HK-2 (cell line): ENCODE data around the gene USO1.
"Not testable (repeated sequence)": the region's sequence is repeated elsewhere in the genome, so short reads cannot be mapped to it uniquely, and the experiment has no call there.

ENCODE experiments used
- DNase-seq: peaks from one replicate; pipeline ENCODE4 v3.0.0-alpha.2; 2018; ENCODE audit not compliant: unreplicated experiment

USO1 gene

DNA sequence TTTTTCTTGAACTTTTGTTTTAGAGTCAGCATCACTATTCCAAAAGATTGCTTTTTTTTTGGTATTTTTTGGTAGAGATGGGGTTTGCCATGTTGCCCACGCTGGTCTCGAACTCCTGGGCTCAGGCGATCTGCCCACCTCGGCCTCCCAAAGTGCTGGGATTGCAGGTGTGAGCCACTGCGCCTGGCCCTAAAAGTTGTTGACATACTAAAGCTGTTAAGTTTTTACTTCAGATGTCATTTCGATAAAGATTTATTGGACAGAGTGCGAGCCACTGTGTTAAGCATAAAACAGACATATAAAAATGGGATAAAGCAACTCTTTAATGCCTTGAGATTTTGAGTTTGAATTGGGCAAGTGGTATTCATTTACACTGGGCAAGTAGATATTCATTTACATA is 28.3 kb downstream of the USO1 start:
- no peak for DNase-seq

DNA sequence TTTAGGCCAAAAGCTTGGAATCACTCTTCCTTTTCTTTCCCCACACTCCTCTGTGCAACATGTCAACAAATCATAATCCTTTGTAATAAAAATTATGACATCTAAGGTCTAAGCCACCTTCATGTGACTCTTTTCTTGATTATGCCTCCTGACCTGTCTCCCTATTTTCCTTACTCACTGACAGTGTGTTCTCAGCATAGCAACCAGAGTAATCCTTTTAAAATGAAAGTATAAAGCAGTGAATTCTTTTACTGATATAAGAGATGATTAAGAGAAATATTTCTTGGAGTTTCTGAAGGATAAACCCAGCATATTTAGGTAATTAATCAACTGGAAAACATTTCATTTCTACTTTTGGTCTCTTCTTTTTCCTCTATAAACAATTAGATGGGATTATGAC is 44.7 kb downstream of the USO1 start:
- no peak for DNase-seq

DNA sequence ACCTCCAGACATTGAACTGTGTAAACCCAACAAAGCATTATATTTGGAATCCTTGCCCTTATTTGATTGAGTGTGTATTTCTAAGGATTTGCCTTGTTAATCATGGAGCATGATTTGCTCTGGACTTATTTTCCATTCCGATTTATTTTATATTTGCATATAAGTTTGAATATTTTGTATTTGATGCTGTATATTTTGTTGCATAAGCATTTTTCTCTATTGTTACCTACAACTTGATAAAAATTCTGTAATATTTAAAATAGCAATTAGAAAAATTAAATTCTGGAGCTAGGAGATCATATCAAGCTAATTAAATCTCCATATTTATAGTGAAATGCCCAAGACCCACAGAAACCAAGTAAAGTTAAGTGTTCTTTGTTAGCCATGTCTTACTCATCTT is 47.2 kb downstream of the USO1 start:
- no peak for DNase-seq

DNA sequence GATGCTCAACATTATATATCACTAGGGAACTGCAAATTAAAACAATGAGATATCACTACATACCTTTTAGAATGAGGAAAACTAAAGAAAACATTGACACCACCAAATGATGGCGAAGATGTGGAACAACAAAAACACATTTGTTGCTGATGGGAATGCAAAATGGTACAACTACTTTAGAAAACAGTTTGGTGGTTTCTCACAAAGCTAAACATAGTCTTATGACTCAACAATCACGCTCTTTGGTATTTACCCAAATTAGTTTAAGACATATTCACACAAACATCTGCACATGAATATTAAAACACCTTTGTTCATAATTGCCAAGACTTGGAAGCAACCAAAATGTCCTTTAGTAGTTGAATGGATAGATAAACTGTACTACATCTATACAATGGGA is 53.2 kb downstream of the USO1 start:
- no peak for DNase-seq

DNA sequence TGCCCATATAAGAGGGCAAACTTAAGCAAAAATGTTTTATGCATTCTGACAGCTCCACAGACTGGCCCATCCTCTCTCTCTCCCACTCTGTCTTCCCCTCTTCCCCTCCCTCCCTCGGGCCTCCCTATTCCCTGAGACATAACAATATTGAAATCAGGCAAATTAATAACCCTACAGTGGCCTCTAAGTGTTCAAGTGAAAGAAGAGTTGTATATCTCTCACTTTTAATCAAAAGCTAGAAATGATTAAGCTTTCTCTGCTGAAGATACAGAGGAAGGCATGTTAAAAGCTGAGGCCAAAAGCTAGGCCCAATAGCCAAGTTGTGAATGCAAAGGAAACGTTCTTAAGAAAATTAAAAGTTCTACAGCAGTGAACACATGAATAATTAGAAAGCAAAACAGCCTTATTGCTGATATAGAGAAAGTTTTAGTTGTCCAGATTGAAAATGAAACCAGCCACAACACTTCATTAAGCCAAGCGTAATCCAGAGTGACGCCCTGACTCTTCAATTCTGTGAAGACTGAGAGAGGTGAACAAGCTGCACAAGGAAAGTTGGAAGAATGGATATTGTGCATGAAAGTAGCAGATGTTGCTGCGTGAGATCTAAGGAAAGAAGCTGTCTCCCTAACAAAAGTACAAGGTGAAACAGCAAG is 54.9 kb downstream of the USO1 start:
- no peak for DNase-seq

DNA sequence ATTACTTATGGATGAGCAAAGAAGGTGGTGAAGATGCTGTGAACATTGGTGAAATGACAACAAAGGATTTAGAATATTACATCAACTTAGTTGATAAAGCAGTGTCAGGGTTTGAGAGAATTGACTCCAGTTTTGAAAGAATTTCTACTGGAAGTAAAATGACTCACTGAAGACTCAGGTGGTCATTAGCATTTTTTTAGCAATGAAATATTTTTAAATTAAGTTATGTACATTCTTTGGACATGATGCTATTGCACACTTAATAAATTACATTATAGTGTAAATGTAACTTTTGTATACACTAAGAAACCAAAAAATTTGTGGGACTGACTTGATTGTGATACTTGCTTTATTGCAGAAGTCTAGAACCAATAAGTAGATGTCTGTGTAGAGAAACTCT is 56.9 kb downstream of the USO1 start:
- DNase-seq = no peak

DNA sequence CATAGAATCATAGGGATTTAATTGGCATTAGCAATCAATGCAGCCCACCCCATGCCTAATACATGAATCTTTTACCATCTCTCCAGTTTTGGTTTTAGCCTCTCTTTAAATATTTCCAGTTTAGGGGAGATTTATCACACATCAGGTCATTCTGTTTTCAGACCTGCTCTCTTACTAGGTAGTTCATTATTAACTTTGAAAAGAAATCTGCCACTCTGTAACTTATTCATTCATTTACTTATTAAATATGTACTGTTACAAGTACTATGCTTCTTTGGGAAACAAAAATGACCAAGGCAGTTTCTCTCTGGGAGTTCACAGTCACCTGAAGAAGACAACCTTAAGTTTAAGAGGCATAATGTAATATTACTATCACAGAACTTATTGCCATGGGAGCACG is 62.1 kb downstream of the USO1 start:
- DNase-seq = no peak

DNA sequence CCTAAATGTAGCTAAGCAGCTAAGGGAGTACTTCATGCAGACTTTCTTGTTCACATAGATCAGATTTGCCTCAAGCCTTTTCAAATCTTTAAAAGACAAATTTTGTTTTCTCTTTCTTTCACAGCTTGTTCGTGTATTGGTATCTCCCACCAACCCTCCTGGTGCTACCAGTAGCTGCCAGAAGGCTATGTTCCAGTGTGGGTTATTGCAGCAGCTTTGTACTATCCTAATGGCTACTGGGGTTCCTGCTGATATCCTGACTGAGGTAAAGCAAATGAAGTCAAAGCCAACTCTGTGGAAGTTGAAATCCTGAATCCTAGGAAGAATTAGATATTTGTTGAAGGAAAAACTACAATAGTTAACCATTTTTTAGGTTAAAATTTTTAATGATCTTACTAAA is 62.6 kb downstream of the USO1 start:
- DNase-seq = no peak

DNA sequence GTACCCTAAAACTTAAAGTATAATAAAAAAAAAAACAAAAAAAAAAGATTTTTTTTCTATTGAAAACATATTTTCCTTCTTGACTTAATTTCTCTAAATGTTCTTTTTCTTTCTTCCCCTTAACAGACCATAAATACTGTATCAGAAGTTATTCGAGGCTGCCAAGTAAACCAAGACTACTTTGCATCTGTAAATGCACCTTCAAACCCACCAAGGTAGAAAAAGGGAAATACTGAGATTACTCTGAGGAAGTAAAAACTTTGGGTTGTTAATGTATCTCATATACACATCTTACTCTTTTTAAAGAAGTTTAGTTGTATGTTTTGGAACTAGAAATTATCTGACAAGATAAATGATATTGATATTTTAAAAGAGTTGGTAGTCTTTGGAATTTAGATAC is 65.6 kb downstream of the USO1 start:
- no peak for DNase-seq

DNA sequence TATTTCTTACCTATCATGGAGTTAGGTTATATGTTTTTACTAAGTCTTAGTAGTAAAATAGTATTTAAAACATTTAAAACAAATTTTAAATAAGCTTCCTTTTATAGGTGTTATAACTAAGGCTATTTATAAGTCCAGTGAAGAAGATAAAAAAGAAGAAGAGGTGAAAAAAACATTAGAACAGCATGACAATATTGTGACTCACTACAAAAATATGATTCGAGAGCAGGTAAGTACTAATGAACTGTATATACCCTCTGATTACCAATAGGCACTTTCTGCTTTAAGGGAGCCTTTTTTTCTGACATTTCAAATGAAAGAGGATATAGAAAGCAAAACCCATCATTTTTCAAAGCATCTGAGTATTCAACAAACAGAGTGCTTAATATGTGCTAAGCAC is 76.6 kb downstream of the USO1 start:
- DNase-seq = no peak

DNA sequence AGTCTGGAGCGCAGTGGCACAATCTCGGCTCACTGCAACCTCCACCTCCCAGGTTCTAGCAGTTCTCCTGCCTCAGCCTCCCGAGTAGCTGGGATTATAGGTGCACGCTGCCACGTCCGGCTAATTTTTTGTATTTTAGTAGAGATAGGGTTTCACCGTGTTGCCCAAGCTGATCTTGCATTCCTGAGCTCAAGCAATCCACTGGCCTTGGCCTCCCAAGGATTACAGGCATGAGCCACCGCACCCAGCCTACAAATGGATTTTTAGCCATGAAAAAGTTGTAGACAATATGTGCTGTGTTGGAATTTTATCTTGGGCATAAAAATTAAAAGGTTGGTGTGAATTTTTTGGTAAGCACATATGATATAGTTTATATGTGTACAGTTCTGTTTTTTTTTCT is 81.7 kb downstream of the USO1 start:
- not testable (repeated sequence) for DNase-seq

DNA sequence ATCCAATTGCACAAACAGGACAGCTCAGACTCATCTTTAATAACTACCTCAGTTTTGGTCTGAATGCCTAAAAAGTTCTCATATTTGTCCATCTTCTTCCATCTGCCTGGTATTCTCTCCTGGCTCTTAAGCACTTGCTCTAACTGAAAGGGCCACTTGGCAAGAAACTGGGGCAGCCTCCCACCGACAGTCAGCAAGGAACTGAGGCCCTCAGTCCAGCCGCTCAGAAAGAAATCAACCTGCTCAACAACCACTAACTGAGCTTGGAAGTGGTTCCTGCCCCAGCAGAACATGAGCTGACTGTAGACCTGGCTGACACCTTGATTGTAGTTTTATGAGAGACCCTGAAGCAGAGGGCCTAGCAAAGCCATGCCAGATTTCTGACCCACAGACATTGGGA is 93.5 kb downstream of the USO1 start:
- DNase-seq = no peak

DNA sequence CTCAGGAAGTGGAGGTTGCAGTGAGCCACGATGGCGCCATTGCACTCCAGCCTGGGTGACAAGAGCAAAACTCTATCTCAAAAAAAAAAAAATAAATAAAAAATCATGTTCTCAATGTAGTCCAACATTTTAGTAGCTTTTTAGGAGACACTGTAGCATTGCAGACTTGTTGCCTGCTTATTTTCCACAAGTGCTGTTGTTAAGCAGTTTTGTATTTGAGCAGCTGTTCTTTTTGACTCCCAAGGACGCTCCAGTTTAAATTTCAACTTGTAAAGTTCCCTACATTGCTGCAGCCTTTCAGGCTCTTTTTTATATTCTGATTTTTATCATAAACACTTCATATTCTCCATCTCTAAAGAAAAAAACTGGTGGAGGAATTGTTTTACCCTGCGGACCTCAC is 94.7 kb downstream of the USO1 start:
- DNase-seq = no peak

DNA sequence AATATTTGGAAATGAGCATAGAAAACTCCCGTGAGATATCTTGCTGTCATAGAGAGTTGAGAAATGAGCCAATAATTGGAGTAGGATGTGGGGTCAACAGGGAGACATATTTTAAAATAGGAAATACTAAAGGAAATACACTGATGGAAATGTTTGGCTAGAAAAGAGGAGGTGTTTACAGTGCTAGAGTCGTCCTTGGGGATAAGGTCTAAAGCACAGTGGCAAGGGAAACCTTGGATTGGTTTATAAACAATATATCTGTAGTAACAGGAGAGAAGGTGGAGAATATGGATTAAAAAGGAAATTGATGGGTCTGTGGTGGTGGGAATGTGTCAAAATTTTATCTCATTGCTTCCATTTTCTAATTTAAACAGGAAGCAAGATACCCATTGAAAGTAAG is 95.8 kb downstream of the USO1 start:
- DNase-seq = no peak

DNA sequence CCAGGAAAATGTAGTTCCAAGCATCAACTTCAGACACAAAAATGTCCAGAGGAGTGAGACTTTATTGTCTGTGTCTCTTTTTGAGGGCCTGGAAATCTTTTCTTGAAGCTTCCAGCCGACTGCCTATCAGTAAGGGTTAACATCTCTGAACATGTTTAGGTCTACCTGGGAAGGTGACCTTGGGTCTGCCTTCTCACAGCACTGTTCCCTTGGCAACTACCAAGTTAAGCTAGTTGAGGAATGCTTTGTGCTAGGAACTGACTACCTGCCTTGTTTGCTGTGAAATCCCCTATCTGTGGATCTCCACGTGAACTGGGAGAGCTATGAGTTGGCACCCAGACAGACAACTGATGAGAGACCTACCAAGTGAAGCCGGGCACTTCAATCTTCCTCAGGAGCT is 96.3 kb downstream of the USO1 start:
- DNase-seq = no peak

DNA sequence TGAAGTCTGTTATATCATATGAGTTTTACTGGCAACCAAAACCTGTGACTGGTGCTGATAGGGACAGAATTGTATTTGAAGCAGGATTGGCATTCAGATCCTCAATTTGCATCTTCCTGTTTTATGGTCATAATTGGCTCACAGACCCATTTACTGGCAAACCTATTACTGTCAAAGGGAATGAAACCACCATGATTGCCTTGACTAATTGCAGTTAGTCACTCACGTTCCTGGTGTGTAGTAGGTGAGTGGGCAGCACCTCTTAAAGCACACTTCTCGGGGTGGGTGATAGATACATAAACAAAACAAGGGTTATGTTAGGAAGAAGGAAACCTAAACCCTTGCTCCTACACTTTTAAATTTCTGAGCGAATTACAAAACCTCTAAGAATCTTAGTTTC is 96.8 kb downstream of the USO1 start:
- no peak for DNase-seq

DNA sequence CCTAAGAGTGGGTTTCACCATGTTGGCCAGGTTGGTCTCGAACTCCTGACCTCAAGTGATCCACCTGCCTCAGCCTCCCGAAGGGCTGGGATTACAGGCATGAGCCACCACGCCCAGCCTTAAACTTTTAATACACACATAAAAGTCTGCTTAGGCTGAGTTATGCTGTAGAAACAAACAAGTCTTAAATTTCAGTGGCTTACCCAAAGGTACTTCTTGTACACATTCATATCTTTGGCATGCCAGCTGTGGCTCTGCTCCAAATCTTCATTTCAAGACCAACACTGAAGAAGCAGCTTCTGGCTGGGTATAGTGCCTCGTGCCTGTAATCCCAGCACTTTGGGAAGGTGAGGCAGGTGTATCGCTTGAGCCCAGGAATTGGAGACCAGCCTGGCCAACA is 97.6 kb downstream of the USO1 start:
- DNase-seq = no peak

DNA sequence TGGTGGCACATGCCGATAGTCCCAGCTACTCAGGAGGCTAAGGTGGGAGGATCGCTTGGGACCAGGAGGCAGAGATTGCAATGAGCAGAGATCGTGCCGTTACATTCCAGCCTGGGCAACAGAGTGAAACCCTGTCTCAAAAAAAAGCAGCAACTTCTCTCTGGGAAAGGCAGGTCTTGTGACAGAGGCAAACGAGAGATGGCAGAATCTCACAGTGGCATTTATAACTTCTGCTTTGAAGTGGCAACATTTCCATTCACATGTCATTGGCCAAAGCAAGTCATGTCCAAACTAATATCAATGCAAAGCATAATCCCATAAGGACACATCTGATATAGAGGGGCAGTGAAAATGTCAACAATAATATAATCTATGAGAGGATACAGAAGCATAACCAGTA is 98.0 kb downstream of the USO1 start:
- DNase-seq = no peak

DNA sequence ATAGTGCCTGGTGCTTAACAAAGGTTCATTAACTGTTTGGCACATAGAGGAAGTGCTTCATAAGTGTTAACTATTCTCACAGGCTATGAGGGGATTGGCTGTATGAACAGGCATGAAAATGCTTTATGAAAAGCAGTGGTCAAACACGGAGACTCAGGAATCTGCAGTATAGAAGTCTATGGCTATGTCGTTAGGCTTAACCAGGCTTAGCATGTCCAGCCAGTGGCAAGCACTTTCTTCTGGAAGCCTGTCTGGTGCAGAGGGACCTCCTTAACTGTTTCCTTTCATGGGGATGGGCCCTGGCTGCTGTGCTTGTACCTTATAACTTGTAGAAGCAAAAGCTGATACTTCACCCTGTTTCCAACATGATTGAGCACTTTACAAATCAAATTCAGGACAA is 99.4 kb downstream of the USO1 start:
- DNase-seq = no peak

DNA sequence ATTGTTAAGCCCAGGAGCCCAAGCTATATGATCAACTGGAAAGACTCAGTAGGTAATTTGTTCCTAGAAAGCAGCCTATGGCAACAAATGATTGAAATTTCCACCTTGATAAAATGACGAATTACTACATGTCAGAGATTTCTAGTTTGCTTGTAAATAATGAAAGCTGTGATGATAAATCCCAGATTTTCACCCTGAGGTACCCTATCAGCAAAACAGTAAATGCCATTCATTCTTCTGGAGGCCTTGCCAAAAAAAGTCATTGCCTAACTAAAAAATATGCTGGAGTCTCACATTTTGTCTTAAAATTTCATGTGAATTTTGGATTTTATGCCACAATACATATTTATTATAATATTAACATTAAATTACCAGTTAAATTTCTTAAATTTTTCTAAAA is 106.5 kb downstream of the USO1 start:
- no peak for DNase-seq

DNA sequence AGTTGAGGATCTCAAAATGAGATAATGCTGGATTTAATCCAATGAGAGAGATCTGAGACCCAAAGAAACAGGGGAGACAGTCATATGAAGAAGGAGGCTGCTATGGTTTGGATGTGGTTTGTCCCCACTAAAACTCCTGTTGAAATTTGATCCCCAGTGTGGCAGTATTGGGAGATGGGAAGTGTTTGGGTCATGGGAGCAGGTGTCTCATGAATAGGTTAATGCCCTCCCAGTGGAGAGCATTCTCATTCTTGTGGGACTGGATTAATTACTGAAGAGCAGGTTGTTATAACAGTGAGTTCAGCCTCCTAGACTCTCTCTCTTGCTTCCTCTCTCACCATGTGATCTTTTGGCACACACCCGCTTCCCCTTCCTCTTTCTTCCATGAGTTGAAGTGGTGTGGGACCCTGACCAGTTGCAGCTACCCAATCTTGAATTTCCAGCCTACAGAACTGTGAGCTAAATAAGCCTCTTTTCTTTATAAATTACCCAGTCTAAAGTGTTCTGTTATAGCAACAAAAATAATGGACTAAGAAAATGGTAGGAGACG is 107.6 kb downstream of the USO1 start:
- no peak for DNase-seq

DNA sequence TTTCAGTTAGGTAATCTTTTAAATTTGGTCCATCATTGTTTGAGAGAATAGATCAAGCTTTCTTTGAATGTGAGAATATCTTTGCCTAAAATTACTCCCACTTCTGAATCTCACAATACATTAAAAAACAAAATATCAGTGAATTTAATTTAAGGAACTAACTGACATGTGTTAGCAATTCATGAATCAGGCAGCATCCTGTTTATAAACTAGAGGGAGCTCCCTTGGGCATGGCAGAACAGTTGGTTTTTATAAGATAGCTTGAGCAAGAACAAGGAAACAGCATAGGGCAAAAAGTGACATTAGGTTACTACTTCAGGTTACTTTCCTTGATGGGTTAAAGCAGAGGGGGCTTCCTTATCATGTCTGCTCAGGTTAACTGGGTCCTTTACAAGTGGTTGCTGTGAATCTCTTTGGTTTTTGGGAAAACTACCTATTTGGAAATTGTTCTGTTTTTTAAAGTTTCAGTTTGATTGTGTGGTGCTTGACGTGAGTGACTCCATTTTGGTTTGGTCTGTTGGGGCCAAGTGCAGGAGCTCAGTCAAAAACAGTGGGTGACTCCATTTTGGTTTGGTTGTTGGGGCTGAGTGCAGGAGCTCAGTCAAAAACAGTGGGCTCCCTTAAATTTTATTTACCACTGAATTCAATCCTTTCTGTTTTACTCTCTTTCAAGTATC is 109.9 kb downstream of the USO1 start:
- no peak for DNase-seq

DNA sequence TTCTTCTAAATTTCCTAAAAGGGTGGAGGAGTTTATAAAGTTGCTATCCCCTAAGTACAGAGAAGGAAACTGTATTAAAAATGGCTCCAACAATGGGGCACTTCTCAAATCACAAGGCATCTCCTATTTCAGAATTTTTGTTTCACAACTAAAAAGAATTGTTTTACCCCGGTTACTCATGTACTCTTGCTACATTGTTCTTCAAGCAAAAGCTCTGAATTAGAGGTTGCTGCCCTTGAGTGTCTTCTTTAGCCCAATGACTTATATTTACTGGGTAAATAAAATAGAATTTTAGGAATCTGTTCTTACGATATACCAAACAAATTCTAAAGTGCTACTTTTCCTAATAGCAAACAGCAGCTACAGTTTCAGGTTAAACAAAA is 110.4 kb downstream of the USO1 start:
- no peak for DNase-seq
